Stimulated activated CD8-positive, alpha-beta memory T cell treated with anti-CD3 and anti-CD28 coated beads, Interleukin-7, amount 100 ng/mL, for 1 hour (primary cell): ENCODE data around the gene CHAF1A.

Experiments
- DNase-seq, 2 donors: peaks; one replicate each; pipeline ENCODE4 v3.0.0-alpha.2; 2020; ENCODE audit warnings: low read depth in 2 of 2

The CHAF1A gene

GRCh38 chr19:4441994-4442818, 39.8 kb downstream of the CHAF1A start:
- DNase-seq = no peak

- DNase-seq = no peak
Measured at GRCh38 chr19:4442819-4443146, 40.3 kb downstream of the CHAF1A start.

- DNase-seq = no peak
Measured at GRCh38 chr19:4443188-4443587, 40.7 kb downstream of the CHAF1A start.

- no peak for DNase-seq
Measured at GRCh38 chr19:4443966-4444764, 41.7 kb downstream of the CHAF1A start.

GRCh38 chr19:4444765-4445741, 42.6 kb downstream of the CHAF1A start:
- DNase-seq = no peak

- no peak for DNase-seq
Measured at GRCh38 chr19:4445963-4446703, 43.7 kb downstream of the CHAF1A start.

GRCh38 chr19:4446704-4447200, 44.3 kb downstream of the CHAF1A start:
- DNase-seq = no peak

- no peak for DNase-seq
Measured at GRCh38 chr19:4447327-4448146, 45.1 kb downstream of the CHAF1A start.

GRCh38 chr19:4448147-4448985, 45.9 kb downstream of the CHAF1A start:
- no peak for DNase-seq

- no peak for DNase-seq
Measured at GRCh38 chr19:4449022-4449638, 46.7 kb downstream of the CHAF1A start.

- no peak for DNase-seq
Measured at GRCh38 chr19:4449639-4450028, 47.2 kb downstream of the CHAF1A start.

GRCh38 chr19:4452230-4452990, 50.0 kb downstream of the CHAF1A start:
- no peak for DNase-seq

- DNase-seq = no peak
Measured at GRCh38 chr19:4453232-4454179, 51.1 kb downstream of the CHAF1A start.

- DNase-seq = no peak
Measured at GRCh38 chr19:4454747-4455718, 52.6 kb downstream of the CHAF1A start.

GRCh38 chr19:4455719-4456475, 53.5 kb downstream of the CHAF1A start:
- no peak for DNase-seq
